K562 (cell line): Measurements from ENCODE around the gene TRIM47. TPM values are rescaled to one million over a fixed set of nuclear protein-coding genes. Genes with fewer than 3 reads are reported as not detected.

Experiments used
- BRCA1 ChIP-seq, 2 experiments: fragments of 450-650 bp in 1 of 2; sonication (generic) in 1 of 2; formaldehyde crosslinking in 1 of 2; IDR thresholded peaks; 2 replicates each; pipeline versions ENCODE4 v1.5.0 to v1.6.1; 2017 to 2020; ENCODE audit warnings: mild to moderate bottlenecking in 1 of 2, missing genetic modification reagents in 1 of 2
- CBFA2T3 ChIP-seq: fragments of 450-650 bp; IDR thresholded peaks from 2 replicates; pipeline ENCODE4 v1.6.1; 2017
- CBX8 ChIP-seq: fragments of 200-600 bp; sonication (generic); IDR thresholded peaks from 2 replicates; pipeline ENCODE4 v1.6.1; 2012; ENCODE audit warnings: borderline replicate concordance, mixed run types, low read depth, mild to moderate bottlenecking, moderate library complexity, mixed read lengths, low read length, control low read depth, inconsistent platforms; ENCODE audit not compliant: poor library complexity, severe bottlenecking; ENCODE audit errors: extremely low read depth
- ERF ChIP-seq: fragments of 450-650 bp; formaldehyde crosslinking; IDR thresholded peaks from 2 replicates; pipeline ENCODE4 v1.4.0; 2020; ENCODE audit warnings: mild to moderate bottlenecking, mixed read lengths
- FIP1L1 ChIP-seq: fragments of 200-400 bp; formaldehyde crosslinking; IDR thresholded peaks from 2 replicates; pipeline ENCODE4 v1.6.1; 2018; ENCODE audit warnings: mild to moderate bottlenecking, low read depth, low read length; ENCODE audit not compliant: poor library complexity, severe bottlenecking
- NEUROD1 ChIP-seq: fragments of 150-350 bp; IDR thresholded peaks from 2 replicates; pipeline ENCODE4 v1.6.1; 2014; ENCODE audit warnings: borderline replicate concordance, low read length, low read depth; ENCODE audit not compliant: partially characterized antibody
- NFYB ChIP-seq: IDR thresholded peaks from 2 replicates; pipeline ENCODE4 v1.6.1; 2011; ENCODE audit warnings: mild to moderate bottlenecking, moderate library complexity; ENCODE audit not compliant: insufficient read length; ENCODE audit errors: extremely low read depth
- OTX1 ChIP-seq: fragments of 450-650 bp; formaldehyde crosslinking; IDR thresholded peaks from 2 replicates; pipeline ENCODE4 v1.4.0; 2022; ENCODE audit warnings: mild to moderate bottlenecking
- RNF2 ChIP-seq: sonication (generic); IDR thresholded peaks from 2 replicates; pipeline ENCODE4 v1.6.1; 2016
- SMAD1 ChIP-seq: fragments of 150-350 bp; IDR thresholded peaks from 2 replicates; pipeline ENCODE4 v1.6.1; 2014; ENCODE audit warnings: low read length, low read depth; ENCODE audit not compliant: partially characterized antibody
- TBL1XR1 ChIP-seq, 2 experiments: IDR thresholded peaks; 2 replicates each; pipeline ENCODE4 v1.6.1; 2012; ENCODE audit warnings: improper control_type of control experiment in 2 of 2, low read length in 2 of 2, mild to moderate bottlenecking in 1 of 2
- ZBED1 ChIP-seq: IDR thresholded peaks from 2 replicates; pipeline ENCODE4 v1.6.1; 2014
- polyA plus RNA-seq, 8 experiments: library from polyadenylated mRNA; depleted of rRNA in 4 of 8; stranded (reverse) in 5 of 8; unstranded in 3 of 8; fragments of >200 nt; fragmentation: Nextera tagmentation in 2 of 8; fragmentation: Illumina TruSeq in 1 of 8; extraction: Ambion mirVana in 2 of 8; extraction: Trizol in 1 of 8; gene quantifications; 2 replicates each; pipeline versions ENCODE4 v1.2.1 to v1.2.3, GENCODE V29; 2011 to 2014; ENCODE audit warnings: inconsistent platforms in 1 of 8, missing spikeins in 1 of 8
- total RNA-seq, 7 experiments: library from RNA; depleted of rRNA in 6 of 7; stranded (reverse); fragments of >200 nt in 6 of 7; fragmentation: Illumina TruSeq in 2 of 7; extraction: Trizol in 2 of 7; gene quantifications; 2 replicates each; pipeline versions ENCODE4 v1.2.1 to v1.2.3, GENCODE V29; 2011 to 2021; ENCODE audit warnings: low replicate concordance in 1 of 7
- TF ChIP-seq, protein P1 (sequence below): fragments of 450-650 bp; IDR thresholded peaks from 2 replicates; pipeline ENCODE4 v1.6.1; 2016; ENCODE audit warnings: low read depth, mild to moderate bottlenecking, moderate library complexity
- TF ChIP-seq, protein P2 (sequence below): sonication (generic); formaldehyde crosslinking; IDR thresholded peaks from 2 replicates; pipeline ENCODE4 v1.8.0; 2023; ENCODE audit warnings: mild to moderate bottlenecking, missing genetic modification reagents
- TF ChIP-seq, protein P3 (sequence below): sonication (generic); formaldehyde crosslinking; IDR thresholded peaks from 2 replicates; pipeline ENCODE4 v1.8.0; 2023; ENCODE audit warnings: missing genetic modification reagents, mild to moderate bottlenecking, borderline replicate concordance
- TF ChIP-seq, protein P4 (sequence below): sonication (generic); formaldehyde crosslinking; IDR thresholded peaks from 2 replicates; pipeline ENCODE4 v1.5.0; 2020; ENCODE audit warnings: missing genetic modification reagents
- TF ChIP-seq, protein P5 (sequence below): fragments of 450-650 bp; formaldehyde crosslinking; conservative IDR thresholded peaks from 2 replicates; pipeline ENCODE4 v1.4.0; 2022; ENCODE audit warnings: mild to moderate bottlenecking, missing genetic modification characterization

Gene TRIM47
- total and polyA plus RNA-seq, 9 of the 15 experiments (the other 6 are each of a cell fraction or from before 2014, with no cell fraction given): 0.56 to 6.1 (median 3.2) TPM

DNA sequence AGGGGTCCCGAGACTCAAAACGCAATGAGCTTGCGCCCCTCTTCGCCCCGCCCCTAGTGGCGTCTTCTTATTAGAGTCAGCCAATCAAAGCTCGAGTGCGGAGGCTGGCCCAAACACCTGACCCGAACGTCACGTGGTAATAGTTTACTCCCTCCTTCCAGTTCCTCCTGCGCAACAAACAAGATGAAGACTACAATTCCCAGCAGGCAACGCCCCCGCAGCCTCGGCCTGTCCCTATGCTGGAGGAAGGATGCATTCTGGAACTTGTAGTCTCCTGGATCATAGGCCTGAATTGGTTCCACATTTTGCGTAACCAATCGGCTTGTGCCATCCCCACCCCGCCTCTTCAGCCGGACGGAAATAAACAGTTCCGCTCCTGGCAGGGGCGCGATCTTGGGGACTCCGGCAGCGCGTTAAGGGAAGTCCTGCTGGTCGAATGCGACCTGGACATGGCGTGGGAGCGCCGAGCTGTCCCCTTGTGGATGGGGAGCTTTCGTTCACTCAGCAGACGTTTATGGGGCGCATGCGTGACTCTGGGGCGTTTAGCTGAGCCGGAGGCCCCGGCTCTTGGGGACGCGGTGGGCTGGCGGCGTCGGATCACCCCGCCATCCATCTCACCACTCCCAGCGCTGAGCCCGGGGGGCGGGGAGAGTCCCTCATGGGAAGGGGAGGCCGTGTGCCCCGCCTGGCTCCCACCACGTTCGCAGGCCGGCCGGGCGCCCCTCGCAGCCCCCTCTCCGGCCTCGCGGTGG lies 22.9 kb downstream of the TRIM47 start, which contains the start of gene WBP2 (continued):
- TF ChIP-seq, protein P1, sequence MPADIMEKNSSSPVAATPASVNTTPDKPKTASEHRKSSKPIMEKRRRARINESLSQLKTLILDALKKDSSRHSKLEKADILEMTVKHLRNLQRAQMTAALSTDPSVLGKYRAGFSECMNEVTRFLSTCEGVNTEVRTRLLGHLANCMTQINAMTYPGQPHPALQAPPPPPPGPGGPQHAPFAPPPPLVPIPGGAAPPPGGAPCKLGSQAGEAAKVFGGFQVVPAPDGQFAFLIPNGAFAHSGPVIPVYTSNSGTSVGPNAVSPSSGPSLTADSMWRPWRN: no peak
- TF ChIP-seq OTX1 (CRISPR knock-in tag) (peak; percentile 61; the same call in 1 of the 2 replicates), NEUROD1 (no peak), ERF (CRISPR knock-in tag) (peak; percentile 58; the same call in 1 of the 2 replicates), NFYB (peak; percentile 78), RNF2 (0 out of 2 replicates have a peak, but pooled peaks have one; percentile 23), FIP1L1 (peak; percentile 93), TBL1XR1 (IDR thresholded peaks at IDR 0.05; ENCODE audit: low read length in 2 of 2) (peak; percentile 18 to 24; a peak in 1 of 4 replicates), ZBED1 (no peak), SMAD1 (peak; percentile 86), CBX8 (no peak), BRCA1 (IDR thresholded peaks at IDR 0.05) (no peak), BRCA1 (CRISPR knock-in tag; IDR thresholded peaks at IDR 0.05) (no peak), CBFA2T3 (no peak)
- TF ChIP-seq, protein P2, sequence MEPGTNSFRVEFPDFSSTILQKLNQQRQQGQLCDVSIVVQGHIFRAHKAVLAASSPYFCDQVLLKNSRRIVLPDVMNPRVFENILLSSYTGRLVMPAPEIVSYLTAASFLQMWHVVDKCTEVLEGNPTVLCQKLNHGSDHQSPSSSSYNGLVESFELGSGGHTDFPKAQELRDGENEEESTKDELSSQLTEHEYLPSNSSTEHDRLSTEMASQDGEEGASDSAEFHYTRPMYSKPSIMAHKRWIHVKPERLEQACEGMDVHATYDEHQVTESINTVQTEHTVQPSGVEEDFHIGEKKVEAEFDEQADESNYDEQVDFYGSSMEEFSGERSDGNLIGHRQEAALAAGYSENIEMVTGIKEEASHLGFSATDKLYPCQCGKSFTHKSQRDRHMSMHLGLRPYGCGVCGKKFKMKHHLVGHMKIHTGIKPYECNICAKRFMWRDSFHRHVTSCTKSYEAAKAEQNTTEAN (CRISPR knock-in tag): no peak
- TF ChIP-seq, protein P3, sequence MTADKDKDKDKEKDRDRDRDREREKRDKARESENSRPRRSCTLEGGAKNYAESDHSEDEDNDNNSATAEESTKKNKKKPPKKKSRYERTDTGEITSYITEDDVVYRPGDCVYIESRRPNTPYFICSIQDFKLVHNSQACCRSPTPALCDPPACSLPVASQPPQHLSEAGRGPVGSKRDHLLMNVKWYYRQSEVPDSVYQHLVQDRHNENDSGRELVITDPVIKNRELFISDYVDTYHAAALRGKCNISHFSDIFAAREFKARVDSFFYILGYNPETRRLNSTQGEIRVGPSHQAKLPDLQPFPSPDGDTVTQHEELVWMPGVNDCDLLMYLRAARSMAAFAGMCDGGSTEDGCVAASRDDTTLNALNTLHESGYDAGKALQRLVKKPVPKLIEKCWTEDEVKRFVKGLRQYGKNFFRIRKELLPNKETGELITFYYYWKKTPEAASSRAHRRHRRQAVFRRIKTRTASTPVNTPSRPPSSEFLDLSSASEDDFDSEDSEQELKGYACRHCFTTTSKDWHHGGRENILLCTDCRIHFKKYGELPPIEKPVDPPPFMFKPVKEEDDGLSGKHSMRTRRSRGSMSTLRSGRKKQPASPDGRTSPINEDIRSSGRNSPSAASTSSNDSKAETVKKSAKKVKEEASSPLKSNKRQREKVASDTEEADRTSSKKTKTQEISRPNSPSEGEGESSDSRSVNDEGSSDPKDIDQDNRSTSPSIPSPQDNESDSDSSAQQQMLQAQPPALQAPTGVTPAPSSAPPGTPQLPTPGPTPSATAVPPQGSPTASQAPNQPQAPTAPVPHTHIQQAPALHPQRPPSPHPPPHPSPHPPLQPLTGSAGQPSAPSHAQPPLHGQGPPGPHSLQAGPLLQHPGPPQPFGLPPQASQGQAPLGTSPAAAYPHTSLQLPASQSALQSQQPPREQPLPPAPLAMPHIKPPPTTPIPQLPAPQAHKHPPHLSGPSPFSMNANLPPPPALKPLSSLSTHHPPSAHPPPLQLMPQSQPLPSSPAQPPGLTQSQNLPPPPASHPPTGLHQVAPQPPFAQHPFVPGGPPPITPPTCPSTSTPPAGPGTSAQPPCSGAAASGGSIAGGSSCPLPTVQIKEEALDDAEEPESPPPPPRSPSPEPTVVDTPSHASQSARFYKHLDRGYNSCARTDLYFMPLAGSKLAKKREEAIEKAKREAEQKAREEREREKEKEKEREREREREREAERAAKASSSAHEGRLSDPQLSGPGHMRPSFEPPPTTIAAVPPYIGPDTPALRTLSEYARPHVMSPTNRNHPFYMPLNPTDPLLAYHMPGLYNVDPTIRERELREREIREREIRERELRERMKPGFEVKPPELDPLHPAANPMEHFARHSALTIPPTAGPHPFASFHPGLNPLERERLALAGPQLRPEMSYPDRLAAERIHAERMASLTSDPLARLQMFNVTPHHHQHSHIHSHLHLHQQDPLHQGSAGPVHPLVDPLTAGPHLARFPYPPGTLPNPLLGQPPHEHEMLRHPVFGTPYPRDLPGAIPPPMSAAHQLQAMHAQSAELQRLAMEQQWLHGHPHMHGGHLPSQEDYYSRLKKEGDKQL (CRISPR knock-in tag): no peak
- TF ChIP-seq, protein P4, sequence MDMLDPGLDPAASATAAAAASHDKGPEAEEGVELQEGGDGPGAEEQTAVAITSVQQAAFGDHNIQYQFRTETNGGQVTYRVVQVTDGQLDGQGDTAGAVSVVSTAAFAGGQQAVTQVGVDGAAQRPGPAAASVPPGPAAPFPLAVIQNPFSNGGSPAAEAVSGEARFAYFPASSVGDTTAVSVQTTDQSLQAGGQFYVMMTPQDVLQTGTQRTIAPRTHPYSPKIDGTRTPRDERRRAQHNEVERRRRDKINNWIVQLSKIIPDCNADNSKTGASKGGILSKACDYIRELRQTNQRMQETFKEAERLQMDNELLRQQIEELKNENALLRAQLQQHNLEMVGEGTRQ: peak; percentile 95
- TF ChIP-seq, protein P5, sequence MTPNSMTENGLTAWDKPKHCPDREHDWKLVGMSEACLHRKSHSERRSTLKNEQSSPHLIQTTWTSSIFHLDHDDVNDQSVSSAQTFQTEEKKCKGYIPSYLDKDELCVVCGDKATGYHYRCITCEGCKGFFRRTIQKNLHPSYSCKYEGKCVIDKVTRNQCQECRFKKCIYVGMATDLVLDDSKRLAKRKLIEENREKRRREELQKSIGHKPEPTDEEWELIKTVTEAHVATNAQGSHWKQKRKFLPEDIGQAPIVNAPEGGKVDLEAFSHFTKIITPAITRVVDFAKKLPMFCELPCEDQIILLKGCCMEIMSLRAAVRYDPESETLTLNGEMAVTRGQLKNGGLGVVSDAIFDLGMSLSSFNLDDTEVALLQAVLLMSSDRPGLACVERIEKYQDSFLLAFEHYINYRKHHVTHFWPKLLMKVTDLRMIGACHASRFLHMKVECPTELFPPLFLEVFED (CRISPR knock-in tag): no peak
